Fibroblast of villous mesenchyme (primary cell): ENCODE measurements around the gene TMEM250. TPM values are rescaled to one million over a fixed set of nuclear protein-coding genes. Genes with fewer than 3 reads are reported as not detected.

Experiments
- DNase-seq: peaks from one replicate; pipeline ENCODE4 v3.0.0-alpha.2; 2010; ENCODE audit warnings: low read depth
- H3K4me3 ChIP-seq: 2 replicates; pipeline ENCODE4 v1.5.1; 2011; ENCODE audit warnings: low read depth, mild to moderate bottlenecking, low read length
- total RNA-seq: library from RNA; depleted of rRNA; stranded (reverse); fragments of >200 nt; gene quantifications from 2 replicates; pipeline ENCODE4 v1.2.3, GENCODE V29; 2012
- TF ChIP-seq, protein P1 (sequence below): IDR thresholded peaks from 2 replicates; pipeline ENCODE4 v1.5.1; 2012; ENCODE audit warnings: low read depth, mild to moderate bottlenecking, low read length; ENCODE audit not compliant: insufficient read depth

Gene TMEM250
- total RNA-seq, 1 donor: 39.7 TPM

DNA sequence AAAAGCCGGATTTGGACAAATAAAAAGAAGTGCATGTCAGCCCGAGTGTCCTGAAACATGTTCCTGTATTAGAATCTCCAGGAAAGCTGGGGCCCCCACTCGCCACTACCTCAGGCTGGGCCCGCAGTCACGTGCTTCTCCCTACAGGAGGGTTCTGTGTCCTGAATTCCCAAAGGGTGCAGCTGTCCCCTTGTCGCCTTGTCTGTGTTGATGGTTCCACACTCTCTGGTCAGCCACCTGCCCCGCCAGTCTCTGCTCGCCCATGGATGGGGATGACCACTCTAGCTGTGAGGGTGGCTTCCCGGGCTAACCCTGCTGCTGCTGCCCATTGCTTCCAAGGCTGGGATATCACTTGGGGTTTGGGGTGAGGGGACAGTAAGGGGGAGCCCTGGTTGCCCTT lies 3.1 kb upstream of the TMEM250 start:
- TF ChIP-seq, protein P1, sequence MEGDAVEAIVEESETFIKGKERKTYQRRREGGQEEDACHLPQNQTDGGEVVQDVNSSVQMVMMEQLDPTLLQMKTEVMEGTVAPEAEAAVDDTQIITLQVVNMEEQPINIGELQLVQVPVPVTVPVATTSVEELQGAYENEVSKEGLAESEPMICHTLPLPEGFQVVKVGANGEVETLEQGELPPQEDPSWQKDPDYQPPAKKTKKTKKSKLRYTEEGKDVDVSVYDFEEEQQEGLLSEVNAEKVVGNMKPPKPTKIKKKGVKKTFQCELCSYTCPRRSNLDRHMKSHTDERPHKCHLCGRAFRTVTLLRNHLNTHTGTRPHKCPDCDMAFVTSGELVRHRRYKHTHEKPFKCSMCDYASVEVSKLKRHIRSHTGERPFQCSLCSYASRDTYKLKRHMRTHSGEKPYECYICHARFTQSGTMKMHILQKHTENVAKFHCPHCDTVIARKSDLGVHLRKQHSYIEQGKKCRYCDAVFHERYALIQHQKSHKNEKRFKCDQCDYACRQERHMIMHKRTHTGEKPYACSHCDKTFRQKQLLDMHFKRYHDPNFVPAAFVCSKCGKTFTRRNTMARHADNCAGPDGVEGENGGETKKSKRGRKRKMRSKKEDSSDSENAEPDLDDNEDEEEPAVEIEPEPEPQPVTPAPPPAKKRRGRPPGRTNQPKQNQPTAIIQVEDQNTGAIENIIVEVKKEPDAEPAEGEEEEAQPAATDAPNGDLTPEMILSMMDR: no peak
- no peak for DNase-seq
- no peak overlapping the region for H3K4me3 ChIP-seq

DNA sequence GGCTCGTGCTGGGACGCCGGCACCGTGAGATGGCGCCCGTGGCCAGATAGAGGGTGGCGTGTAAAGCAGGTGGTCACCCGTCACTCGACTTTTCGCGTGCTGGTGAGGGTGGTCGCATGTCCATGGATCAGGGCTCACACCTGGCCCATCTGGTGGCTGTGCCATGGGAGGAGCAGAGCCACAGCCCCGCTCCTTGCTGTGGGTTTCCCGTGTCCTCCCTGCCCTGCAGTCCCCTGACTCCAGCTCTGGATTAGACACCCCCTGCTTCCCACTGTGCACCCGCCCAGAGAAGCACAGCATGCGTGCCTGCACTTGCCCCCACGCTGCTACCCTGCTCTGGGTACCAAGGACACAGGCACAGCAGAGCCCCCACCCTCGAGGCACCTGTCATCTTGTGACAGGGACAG lies 1.8 kb upstream of the TMEM250 start:
- no peak overlapping the region for H3K4me3 ChIP-seq
- no peak for DNase-seq
- TF ChIP-seq, protein P1: no peak

DNA sequence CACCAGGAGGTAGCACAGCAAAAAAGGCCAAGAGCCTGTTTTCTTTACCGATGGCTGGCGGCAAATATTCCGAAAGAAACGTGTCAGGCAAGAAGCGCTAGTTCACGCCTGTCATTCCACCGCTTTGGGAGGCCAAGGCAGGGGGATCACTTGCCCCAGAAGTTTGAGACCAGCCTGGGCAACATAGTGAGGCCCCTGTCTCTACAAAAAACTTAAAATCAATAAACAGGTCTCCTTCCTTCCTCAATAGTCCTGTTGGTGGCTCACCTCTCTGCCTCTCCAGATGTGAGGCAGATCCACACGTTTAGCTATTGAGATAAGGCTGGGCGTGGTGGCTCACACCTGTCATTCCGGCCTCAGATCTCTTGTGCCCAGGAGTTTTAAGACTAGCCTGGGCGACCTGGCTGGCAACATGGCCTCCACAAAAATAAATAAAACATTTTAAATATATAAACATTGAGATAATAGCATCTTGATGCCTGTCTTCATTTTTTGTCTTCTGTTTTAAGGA lies 1.3 kb upstream of the TMEM250 start:
- peak overlapping the region; percentile 73 for H3K4me3 ChIP-seq
- TF ChIP-seq, protein P1: no peak
- DNase-seq: no peak

DNA sequence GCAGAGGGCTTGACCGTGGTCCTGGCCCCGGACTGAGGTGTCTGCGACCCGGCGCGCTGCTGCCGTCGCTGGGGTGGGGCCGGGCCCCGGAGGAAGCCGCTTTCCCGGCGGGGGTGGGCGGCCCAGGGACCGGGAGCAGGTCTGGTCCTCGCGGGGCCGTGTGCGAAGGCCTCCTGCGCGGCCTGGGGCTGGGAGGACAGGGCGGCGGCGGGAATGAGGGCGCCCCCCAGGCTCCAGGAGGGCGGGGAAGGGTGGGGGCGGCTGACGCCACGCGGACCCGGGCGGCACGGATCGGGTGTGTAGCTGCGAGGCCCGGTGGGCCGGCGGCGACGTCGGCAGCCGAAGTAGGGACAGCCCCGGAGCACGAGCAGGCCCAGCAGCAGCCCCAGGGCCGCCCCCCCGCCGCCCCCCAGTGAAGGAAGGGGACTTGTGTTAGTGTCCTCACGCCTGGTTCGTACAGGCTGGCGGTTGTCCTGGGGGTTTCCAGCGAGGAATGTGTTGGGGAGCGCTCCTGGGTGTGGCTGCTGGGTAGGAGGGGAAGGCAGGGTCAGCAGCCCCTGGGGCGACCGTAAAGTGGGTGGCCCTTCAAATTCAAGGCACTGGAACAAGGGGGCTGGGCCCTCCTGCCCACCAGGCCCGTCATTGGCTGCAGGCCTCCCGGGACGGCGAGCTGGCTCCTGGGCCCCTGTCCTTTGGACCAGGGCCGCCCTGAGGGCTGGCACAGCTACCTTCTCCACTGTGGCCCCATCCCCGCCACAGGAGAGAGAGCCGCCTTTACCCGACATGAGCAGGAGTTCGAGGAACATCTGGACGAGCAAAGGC lies 597 bp upstream of the TMEM250 start:
- H3K4me3 ChIP-seq: peak overlapping the region; percentile 73
- TF ChIP-seq, protein P1: no peak
- peak; percentile 32 for DNase-seq

DNA sequence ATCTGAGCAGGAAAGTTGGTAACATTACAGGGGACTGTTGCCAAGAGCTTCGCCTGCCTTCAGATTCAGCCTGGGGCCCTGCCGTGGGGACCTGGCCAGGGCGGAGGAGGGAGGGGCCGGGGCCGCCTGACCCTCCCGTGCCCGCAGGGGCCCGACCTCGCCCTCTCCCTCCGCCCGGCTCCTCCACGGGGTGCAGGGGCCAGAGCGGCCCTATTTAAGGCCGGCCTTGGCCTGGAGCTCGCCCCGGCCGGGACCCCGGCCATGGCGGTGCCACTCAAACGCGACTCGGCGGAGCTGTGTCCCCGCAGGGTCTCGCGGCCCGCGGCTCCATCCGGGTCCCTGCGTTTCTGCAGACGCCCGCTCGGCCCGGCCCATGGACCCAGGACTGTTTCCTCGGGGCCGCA lies 757 bp downstream of the TMEM250 start:
- peak overlapping the region; percentile 73 for H3K4me3 ChIP-seq
- TF ChIP-seq, protein P1: no peak
- DNase-seq: peak; percentile 22

DNA sequence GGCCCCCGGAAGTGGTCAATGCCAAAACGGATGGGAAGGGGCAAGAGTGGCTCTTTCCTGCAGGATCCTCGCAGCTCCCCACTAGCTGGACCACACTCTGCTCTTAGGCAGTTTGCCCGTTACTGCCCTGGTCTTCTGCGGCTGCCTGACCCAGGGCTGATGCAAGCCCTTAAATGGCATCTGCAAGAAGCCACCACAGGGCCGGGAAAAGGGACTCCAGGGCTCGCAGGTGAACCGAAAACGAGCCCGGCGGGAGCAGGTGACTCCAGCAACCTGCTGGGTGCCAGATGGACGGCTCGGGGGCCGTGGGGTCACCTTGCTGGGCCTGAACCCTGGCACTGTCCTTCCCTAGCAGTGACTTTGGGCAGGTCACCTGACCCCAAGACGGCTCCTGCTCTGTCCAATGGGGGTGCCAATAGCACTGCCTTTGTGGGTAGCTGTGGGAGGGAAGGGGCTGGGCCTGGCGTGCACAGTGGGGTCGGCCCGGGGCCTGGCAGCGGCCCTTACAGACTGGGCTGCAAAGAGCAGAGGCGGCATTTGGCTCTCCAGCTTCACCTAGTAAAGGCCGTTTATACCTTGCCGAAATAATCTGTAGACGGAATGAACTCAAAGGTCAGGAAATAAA lies 1.3 kb downstream of the TMEM250 start:
- peak overlapping the region; percentile 73 for H3K4me3 ChIP-seq
- TF ChIP-seq, protein P1: no peak
- no peak for DNase-seq
